ENCODE results near the gene IGFN1.

DNA sequence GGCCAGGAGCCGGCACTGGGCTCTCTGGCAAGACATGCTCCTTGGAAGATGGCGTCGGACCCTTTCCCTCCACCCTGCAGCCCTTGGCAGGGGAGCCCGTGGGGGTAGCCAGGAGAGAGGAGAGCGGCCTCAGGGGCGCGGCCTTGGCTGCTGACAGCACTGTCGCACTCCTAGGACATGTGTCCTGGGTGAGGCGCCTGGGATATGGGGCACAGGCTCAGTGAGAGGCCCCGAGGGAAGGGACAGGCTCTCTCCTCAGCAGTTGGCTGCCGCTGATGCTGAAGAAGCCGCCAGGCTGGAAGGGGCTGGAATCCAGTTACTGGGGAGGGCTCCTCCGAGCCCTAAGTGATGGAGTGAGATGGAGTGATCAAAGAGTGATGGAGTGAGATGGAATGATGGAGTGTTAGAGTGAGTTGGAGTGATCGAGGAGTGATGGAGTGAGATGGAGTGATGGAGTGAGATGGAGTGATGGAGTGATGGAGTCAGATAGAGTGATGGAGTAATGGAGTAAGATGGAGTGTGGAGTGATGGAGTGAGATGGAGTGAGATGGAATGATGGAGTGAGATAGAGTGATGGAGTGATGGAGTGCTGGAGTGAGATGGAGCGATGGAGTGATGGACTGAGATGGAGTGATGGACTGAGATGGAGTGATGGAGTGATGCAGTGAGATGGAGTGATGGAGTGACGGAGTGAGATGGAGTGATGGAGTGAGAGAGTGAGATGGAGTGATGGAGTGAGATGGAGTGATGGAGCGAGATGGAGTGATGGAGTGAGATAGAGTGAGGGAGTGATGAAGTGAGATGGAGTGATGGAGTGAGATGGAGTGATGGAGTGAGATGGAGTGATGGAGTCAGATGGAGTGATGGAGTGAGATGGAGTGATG is 65.1 kb downstream of the IGFN1 start:
- TF ChIP-seq EZH2phosphoT487 (IDR thresholded peaks at IDR 0.05; ENCODE audit: borderline replicate concordance, low read length), result no peak
- no peak for TF ChIP-seq CTCF (conservative IDR thresholded peaks at IDR 0.05; ENCODE audit: low read depth, low read length)
